Measurements from ENCODE around the gene SRSF6. TPM values are rescaled to one million over a fixed set of nuclear protein-coding genes. Genes with fewer than 3 reads are reported as not detected.
"Not testable (repeated sequence)": the region's sequence is repeated elsewhere in the genome, so short reads cannot be mapped to it uniquely, and the experiment has no call there.

SRSF6 gene
- total RNA-seq, 1 experiment from 2014 or later = 242 TPM

DNA sequence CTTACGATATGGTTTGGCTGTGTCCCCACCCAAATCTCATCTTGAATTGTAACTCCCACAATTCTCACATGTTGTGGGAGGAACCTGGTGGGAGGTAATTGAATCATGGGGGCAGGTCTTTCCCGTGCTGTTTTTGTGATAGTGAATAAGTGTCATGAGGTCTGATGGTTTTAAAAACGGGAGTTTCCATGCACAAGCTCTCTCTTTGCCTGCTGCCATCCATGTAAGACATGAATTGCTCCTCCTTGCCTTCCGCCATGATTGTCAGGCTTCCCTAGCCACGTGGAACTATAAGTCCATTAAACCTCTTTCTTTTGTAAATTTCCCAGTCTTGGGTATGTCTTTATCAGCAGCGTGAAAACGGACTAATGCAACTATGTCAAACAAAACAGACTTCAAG lies 36.8 kb upstream of the SRSF6 start:
- RAD21 ChIA-PET (ENCODE audit: low non-redundant PET in 1 of 2, low total read pairs in 2 of 2, uncharacterized antibody in 2 of 2, unreplicated experiment in 2 of 2); intact Hi-C loops (cut with micrococcal nuclease); H3K9me2 ChIP-seq (ENCODE audit: insufficient read depth); POLR2A ChIA-PET; H2AFZ ChIP-seq (ENCODE audit: low read depth, low read length, poor library complexity, severe bottlenecking); H3K9ac ChIP-seq (ENCODE audit: low read length); H3K27me3 ChIP-seq (ENCODE audit: insufficient read depth, low read length); H3K27ac ChIP-seq (ENCODE audit: low read depth, low read length); H3K4me3 ChIP-seq (replicated peaks in 1 of 2; ENCODE audit: low read depth in 1 of 2, low read length in 2 of 2); ATAC-seq; CTCF ChIA-PET; H3K4me1 ChIP-seq (ENCODE audit: control insufficient read depth in 1 of 2, insufficient read depth in 2 of 2, low read length in 2 of 2); H3K4me2 ChIP-seq (ENCODE audit: low read length); BruUV-seq (replicated peaks); H3K79me2 ChIP-seq (ENCODE audit: insufficient read depth, low read length); DNase-seq (ENCODE audit: low read depth, low spot score); H4K20me1 ChIP-seq (ENCODE audit: insufficient read depth); H3K36me3 ChIP-seq (ENCODE audit: control insufficient read depth in 1 of 2, insufficient read depth in 2 of 2, low read length in 2 of 2): not testable (repeated sequence)
- peaks cover 4 to 14% of the 10 kb centered on the region in 2 experiments; a peak in 2 of 4 replicates for H3K9me3 ChIP-seq (ENCODE audit: control insufficient read depth in 1 of 2, insufficient read depth in 1 of 2, low read depth in 1 of 2, low read length in 2 of 2)

DNA sequence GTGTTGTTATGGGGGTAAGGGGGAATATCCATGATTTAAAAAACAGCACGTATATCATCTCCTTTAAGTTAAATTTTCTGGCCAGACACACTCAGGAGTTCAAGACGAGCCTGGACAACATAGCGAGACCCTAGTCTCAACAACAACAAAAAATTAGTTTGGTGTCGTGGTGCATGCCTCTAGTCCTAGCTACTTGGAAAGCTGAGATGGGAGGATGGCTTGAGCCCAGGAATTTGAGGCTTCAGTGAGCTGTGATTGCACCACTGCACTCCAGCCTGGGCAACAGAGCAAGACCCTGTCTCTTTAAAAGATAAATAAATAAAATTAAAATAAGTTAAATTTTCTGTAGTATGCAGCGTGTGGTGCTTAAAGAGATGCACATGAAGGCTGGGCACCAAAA lies 31.5 kb upstream of the SRSF6 start:
- TF ChIP-seq, protein P1, sequence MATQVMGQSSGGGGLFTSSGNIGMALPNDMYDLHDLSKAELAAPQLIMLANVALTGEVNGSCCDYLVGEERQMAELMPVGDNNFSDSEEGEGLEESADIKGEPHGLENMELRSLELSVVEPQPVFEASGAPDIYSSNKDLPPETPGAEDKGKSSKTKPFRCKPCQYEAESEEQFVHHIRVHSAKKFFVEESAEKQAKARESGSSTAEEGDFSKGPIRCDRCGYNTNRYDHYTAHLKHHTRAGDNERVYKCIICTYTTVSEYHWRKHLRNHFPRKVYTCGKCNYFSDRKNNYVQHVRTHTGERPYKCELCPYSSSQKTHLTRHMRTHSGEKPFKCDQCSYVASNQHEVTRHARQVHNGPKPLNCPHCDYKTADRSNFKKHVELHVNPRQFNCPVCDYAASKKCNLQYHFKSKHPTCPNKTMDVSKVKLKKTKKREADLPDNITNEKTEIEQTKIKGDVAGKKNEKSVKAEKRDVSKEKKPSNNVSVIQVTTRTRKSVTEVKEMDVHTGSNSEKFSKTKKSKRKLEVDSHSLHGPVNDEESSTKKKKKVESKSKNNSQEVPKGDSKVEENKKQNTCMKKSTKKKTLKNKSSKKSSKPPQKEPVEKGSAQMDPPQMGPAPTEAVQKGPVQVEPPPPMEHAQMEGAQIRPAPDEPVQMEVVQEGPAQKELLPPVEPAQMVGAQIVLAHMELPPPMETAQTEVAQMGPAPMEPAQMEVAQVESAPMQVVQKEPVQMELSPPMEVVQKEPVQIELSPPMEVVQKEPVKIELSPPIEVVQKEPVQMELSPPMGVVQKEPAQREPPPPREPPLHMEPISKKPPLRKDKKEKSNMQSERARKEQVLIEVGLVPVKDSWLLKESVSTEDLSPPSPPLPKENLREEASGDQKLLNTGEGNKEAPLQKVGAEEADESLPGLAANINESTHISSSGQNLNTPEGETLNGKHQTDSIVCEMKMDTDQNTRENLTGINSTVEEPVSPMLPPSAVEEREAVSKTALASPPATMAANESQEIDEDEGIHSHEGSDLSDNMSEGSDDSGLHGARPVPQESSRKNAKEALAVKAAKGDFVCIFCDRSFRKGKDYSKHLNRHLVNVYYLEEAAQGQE (IDR thresholded peaks at IDR 0.05; ENCODE audit: low read depth) = no peak
- TF ChIP-seq POLR2AphosphoS5 (IDR thresholded peaks at IDR 0.05; ENCODE audit: low read depth, low read length) (no peak), CEBPB (IDR thresholded peaks at IDR 0.05; ENCODE audit: low read depth) (no peak), FOSL1 (IDR thresholded peaks at IDR 0.05; ENCODE audit: low read depth) (no peak), SP1 (IDR thresholded peaks at IDR 0.05; ENCODE audit: low read depth) (no peak)
- TF ChIP-seq, protein P2, sequence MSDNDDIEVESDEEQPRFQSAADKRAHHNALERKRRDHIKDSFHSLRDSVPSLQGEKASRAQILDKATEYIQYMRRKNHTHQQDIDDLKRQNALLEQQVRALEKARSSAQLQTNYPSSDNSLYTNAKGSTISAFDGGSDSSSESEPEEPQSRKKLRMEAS (IDR thresholded peaks at IDR 0.05) = no peak
- intact Hi-C loops (cut with micrococcal nuclease) = no loop called here
- no peaks in the 10 kb centered on the region for H3K9me3 ChIP-seq (ENCODE audit: control insufficient read depth in 1 of 2, insufficient read depth in 1 of 2, low read depth in 1 of 2, low read length in 2 of 2)
- H3K9ac ChIP-seq (ENCODE audit: low read length) = no peak overlapping the region
- CTCF ChIA-PET = no interaction called here
- peaks cover 23% of the 10 kb centered on the region; the same call in 1 of the 2 replicates for H3K27me3 ChIP-seq (ENCODE audit: insufficient read depth, low read length)
- no TSS peak for BruUV-seq (replicated peaks)
- H3K79me2 ChIP-seq (ENCODE audit: insufficient read depth, low read length) = no peaks in the 10 kb centered on the region
- H3K36me3 ChIP-seq (ENCODE audit: control insufficient read depth in 1 of 2, insufficient read depth in 2 of 2, low read length in 2 of 2) = no peaks in the 10 kb centered on the region
- POLR2A ChIA-PET = no interaction called here
- H2AFZ ChIP-seq (ENCODE audit: low read depth, low read length, poor library complexity, severe bottlenecking) = no peak overlapping the region
- H3K4me2 ChIP-seq (ENCODE audit: low read length) = no peak overlapping the region
- H3K9me2 ChIP-seq (ENCODE audit: insufficient read depth) = no peaks in the 10 kb centered on the region
- RAD21 ChIA-PET (ENCODE audit: low non-redundant PET in 1 of 2, low total read pairs in 2 of 2, uncharacterized antibody in 2 of 2, unreplicated experiment in 2 of 2) = no interaction called here
- DNase-seq (ENCODE audit: low read depth, low spot score) (no peak), ATAC-seq (no peak)
- no peaks in the 10 kb centered on the region for H3K4me1 ChIP-seq (ENCODE audit: control insufficient read depth in 1 of 2, insufficient read depth in 2 of 2, low read length in 2 of 2)
- no peak overlapping the region for H3K4me3 ChIP-seq (replicated peaks in 1 of 2; ENCODE audit: low read depth in 1 of 2, low read length in 2 of 2)
- H4K20me1 ChIP-seq (ENCODE audit: insufficient read depth) = no peaks in the 10 kb centered on the region
- no peak overlapping the region for H3K27ac ChIP-seq (ENCODE audit: low read depth, low read length)

All from HCT116 (cell line).